ENCODE data around the gene AZIN2.
"Not testable (repeated sequence)": the region's sequence is repeated elsewhere in the genome, so short reads cannot be mapped to it uniquely, and the experiment has no call there.

The AZIN2 gene

GRCh38 chr1:33097762-33098161 lies 16.8 kb downstream of the AZIN2 start:
- H3K27ac ChIP-seq, result no peak overlapping the region

GRCh38 chr1:33098371-33098770 lies 17.4 kb downstream of the AZIN2 start:
- no peak for TF ChIP-seq CTCF (conservative IDR thresholded peaks at IDR 0.05)
- H3K27ac ChIP-seq, result no peak overlapping the region

More at GRCh38 chr1:33097762-33098161, 16.8 kb downstream of the AZIN2 start:
- no peak for TF ChIP-seq CTCF (conservative IDR thresholded peaks at IDR 0.05)

DNA sequence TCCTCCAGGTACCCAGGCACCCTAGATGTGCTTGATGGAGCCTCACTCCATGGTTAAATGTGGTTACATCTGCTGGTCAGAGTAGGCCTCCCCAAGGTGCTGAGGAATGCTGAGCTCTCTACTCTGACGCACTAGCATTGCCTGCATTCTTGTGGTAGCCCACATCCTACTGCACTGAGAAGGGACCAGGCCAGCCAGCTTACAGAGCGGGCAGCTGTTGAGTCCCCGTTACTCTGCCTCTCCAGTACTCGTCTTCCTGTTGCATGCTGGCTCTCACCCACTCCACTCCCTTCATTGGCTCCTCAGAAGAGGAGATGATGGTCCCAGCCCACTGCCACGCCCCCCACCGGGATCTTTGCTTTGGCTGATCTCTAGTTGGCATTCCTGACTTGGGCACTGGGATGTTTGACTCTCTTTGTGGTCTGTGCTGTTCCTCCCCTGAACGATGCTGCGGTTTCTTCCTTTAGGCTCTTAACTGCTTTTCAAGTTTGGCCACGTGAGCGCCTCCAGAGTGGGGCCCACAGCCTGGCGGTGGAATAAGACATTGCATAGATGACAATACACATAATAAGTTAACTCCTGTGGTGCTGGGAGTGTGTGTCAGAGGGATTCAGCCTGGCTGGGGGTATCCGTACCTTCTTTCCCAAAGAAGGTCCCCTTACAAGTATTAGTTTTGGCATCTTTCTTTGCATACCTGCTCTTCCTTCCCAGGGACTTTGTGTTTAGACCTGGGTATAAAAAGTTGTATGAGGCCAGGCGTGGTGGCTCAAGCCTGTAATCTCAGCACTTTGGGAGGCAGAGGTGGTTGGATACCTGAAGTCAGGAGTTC lies 18.6 kb downstream of the AZIN2 start:
- H3K27ac ChIP-seq, result no peak overlapping the region
- no peak for TF ChIP-seq CTCF (conservative IDR thresholded peaks at IDR 0.05)

- not testable (repeated sequence) for H3K27ac ChIP-seq
Observed at GRCh38 chr1:33100119-33100415, 19.1 kb downstream of the AZIN2 start.

DNA sequence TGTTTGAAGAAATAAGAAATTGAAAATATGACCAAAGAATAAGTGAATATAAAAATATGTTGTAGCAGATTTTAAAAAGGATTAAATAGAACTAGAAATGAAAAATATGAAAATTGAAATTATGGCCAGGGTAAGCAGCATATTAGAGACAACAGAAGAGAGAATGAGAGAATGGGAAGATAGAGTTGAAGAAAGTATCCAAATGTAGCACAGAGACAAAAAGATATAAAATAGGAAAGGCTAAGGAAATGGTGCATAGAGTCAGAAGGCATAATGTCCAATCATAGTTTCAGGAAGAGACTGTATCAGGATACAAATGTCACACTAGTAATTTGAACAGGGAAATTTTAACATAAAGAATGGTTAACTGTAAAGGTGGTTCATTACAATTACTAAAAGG lies 29.5 kb downstream of the AZIN2 start:
- no peak overlapping the region for H3K27ac ChIP-seq
- TF ChIP-seq CTCF (conservative IDR thresholded peaks at IDR 0.05), result no peak

DNA sequence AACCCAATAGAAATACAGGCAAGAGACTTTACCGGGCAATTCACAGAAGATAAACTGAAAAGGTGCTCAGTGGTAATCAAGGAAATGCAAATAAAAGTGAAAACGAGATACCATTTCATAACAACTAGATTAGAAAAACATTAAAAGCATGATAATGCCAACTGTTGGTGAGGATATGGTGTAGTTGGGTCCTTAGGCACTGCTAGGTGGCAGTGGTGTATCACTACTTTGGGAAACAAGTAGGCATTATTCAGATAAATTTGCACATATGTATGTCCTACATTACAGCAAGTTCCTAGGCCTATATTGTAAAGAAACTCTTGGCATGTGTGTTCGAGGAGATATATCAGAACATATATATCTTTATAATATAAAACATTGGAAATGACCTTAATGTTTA lies 31.0 kb downstream of the AZIN2 start:
- TF ChIP-seq CTCF (conservative IDR thresholded peaks at IDR 0.05), result peak; percentile 75
- H3K27ac ChIP-seq, result no peak overlapping the region

- no peak for TF ChIP-seq CTCF (conservative IDR thresholded peaks at IDR 0.05)
Observed at GRCh38 chr1:33117440-33118085, 36.6 kb downstream of the AZIN2 start.

DNA sequence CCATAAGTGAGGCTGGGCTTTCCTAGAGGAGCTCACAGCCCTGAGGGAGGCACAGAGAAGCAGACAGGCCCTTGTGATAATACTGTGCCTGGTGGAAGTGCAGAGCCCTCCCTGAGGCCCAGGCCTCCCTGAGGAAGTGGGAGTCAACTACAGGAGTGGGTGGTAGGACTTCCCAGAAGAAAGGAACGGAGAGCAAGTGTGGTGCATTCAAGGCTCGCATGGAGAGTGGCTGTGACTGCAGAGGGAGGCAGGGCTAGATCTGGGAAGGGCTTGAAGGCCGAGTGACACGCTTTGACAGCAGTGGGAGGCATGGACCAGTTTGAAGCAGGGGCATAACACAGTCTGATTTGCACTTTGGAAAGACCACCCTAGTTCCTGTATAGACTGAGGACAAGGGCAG lies 37.3 kb downstream of the AZIN2 start:
- H3K27ac ChIP-seq, result no peak overlapping the region
- TF ChIP-seq CTCF (conservative IDR thresholded peaks at IDR 0.05), result no peak

More at GRCh38 chr1:33117440-33118085, 36.6 kb downstream of the AZIN2 start:
- H3K27ac ChIP-seq, result no peak overlapping the region

All from VCaP (cell line).